D721Med (cell line): ENCODE measurements around the gene P2RX5.

Experiments
- DNase-seq: peaks from one replicate; pipeline ENCODE4 v3.0.0; 2011; ENCODE audit warnings: low spot score; ENCODE audit not compliant: insufficient read length
- FAIRE-seq: peaks from 2 replicates; lab custom pipeline; 2011; peaks lifted over from hg19 to GRCh38; lab: Jason Lieb, UNC
- CTCF ChIP-seq: IDR thresholded peaks from 2 replicates; pipeline ENCODE4 v1.5.1; 2012; ENCODE audit warnings: mild to moderate bottlenecking, control low read depth; ENCODE audit not compliant: insufficient read depth; ENCODE audit errors: missing control alignments

P2RX5 gene

GRCh38 chr17:3688852-3689261 is 7.1 kb downstream of the P2RX5 start:
- TF ChIP-seq CTCF: no peak
- FAIRE-seq (no peak), DNase-seq (no peak)

DNA sequence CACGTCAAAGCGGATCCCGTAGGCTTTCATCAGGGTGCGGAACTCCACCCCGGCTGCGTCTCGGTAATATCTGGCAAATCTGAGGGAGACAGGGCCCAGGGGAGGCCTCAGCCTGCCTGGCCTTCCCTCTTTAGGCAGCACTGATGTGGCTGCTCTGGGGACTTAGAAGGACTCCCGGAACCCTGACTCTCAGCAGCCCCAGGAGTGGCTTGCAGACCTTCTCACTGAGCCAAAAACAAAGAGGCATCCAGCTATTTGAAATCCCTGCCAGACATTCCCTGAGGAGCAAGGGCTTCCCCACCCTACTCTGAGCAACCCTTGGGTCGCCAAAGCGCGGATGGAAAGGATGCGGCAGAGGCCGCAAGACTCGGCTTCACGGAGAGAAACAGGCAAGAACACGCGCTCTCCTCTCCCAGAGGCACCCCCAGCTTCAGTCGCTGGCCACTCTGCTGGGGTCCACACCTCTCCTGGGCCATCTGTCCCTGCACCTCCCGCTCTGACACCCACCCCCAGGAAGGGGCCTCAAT is 7.9 kb downstream of the P2RX5 start:
- DNase-seq (no peak), FAIRE-seq (no peak)
- no peak for TF ChIP-seq CTCF

DNA sequence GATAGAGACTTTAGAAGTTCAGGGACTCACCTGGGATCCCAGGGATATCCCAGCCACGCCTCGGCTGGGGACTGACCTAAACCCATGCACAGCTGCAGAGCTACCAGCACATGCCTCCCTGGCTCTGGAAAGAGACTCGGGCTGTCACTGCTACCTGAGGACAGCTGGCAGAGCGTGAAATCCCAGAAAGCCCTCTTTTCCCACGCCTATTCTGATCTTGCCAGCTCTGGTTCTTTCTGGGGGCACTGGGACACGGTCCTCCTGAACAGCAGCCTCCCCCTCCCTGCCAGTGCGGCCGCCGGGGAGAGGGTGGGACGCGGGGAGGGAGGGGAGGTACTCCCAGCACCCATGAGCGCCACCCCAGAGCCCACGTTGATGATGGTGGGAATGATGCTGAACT is 10.8 kb downstream of the P2RX5 start:
- no peak for TF ChIP-seq CTCF
- peak; percentile 64 for DNase-seq
- no peak for FAIRE-seq

GRCh38 chr17:3683054-3683511 is 12.9 kb downstream of the P2RX5 start:
- TF ChIP-seq CTCF: peak; percentile 64
- peak; percentile 97 for DNase-seq
- FAIRE-seq: no peak

DNA sequence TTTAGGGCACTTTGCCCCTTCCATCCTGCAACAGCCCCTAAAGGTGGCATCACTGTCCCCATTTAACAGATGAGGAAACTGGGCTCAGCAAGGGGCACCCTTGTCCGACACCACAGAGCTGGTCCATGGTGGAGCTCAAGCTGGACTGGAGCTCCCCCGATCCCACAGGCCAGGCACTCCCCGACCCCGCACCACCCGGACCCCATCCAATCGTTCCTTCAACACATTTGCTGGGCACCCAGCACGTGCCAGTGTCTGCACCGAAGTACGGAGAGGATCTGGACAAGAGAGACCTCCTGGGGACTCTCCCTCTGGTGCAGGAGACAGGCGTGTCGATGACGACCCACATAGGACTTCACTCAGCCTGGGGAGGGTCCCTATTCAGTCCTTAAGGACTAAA is 13.9 kb downstream of the P2RX5 start:
- DNase-seq (no peak), FAIRE-seq (no peak)
- no peak for TF ChIP-seq CTCF

DNA sequence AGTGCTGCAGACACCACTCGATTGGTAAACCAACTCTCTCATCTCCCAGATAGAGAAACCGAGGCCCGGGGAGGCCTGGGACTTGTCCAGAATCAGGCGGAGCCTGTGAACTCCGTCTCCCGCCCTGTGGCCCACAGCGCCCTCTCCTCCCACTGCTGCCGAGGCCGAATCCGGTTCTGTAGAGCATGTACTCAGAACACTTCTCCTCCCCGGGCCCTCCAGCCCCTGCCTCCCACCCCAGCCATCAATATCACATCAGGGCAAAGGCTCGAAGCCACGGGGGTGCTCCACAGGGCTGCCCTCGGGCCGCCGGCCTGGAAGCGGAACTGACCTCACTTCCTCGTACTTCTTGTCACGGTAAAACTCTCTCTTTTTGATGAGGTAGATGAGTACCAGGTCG is 14.4 kb downstream of the P2RX5 start:
- FAIRE-seq: no peak
- no peak for DNase-seq
- TF ChIP-seq CTCF: no peak

- TF ChIP-seq CTCF: no peak
- FAIRE-seq (no peak), DNase-seq (no peak)
Measured at GRCh38 chr17:3681057-3681456, 14.9 kb downstream of the P2RX5 start.
